Liver (tissue), 9 donors: ENCODE results near the gene PIANP. TPM values are rescaled to one million over a fixed set of nuclear protein-coding genes. Genes with fewer than 3 reads are reported as not detected.

Source experiments
- DNase-seq: peaks from one replicate; pipeline ENCODE4 v3.0.0-alpha.2; 2017; ENCODE audit warnings: low spot score
- H3K27ac ChIP-seq, 2 donors: one replicate each; pipeline ENCODE4 v1.7.0; 2013; ENCODE audit warnings: inconsistent platforms in 2 of 2, low read length in 2 of 2, control low read depth in 1 of 2, low read depth in 1 of 2, mild to moderate bottlenecking in 1 of 2
- H3K27me3 ChIP-seq, 4 donors: one replicate each; pipeline versions ENCODE4 v1.6.1 to v1.7.0; 2013; ENCODE audit warnings: low read length in 3 of 4, inconsistent platforms in 1 of 4, mild to moderate bottlenecking in 1 of 4, moderate library complexity in 1 of 4; ENCODE audit not compliant: control insufficient read depth in 4 of 4, insufficient read depth in 4 of 4
- H3K36me3 ChIP-seq, 4 donors: one replicate each; pipeline versions ENCODE4 v1.6.1 to v1.7.0; 2013; ENCODE audit warnings: low read length in 3 of 4, mild to moderate bottlenecking in 3 of 4, low read depth in 1 of 4, moderate library complexity in 1 of 4; ENCODE audit not compliant: control insufficient read depth in 4 of 4, insufficient read depth in 3 of 4
- H3K4me1 ChIP-seq, 4 donors: one replicate each; pipeline versions ENCODE4 v1.6.1 to v1.7.0; 2013; ENCODE audit warnings: low read length in 3 of 4, mild to moderate bottlenecking in 3 of 4, moderate library complexity in 1 of 4; ENCODE audit not compliant: control insufficient read depth in 4 of 4, insufficient read depth in 4 of 4
- H3K4me3 ChIP-seq, 3 donors: one replicate each; pipeline versions ENCODE4 v1.6.1 to v1.7.0; 2013; ENCODE audit warnings: low read length in 3 of 3, control low read depth in 1 of 3, low read depth in 1 of 3, mild to moderate bottlenecking in 1 of 3
- H3K9ac ChIP-seq, 2 donors: one replicate each; pipeline ENCODE4 v1.7.0; 2013; ENCODE audit warnings: low read length in 2 of 2, mild to moderate bottlenecking in 2 of 2, moderate library complexity in 2 of 2, control low read depth in 1 of 2, low read depth in 1 of 2
- H3K9me3 ChIP-seq, 4 donors: one replicate each; pipeline versions ENCODE4 v1.6.1 to v1.7.0; 2013; ENCODE audit warnings: low read length in 3 of 4; ENCODE audit not compliant: control insufficient read depth in 4 of 4
- EGR1 ChIP-seq, 2 donors: IDR thresholded peaks; 2 replicates each; pipeline ENCODE4 v1.6.1; 2016 to 2018; ENCODE audit warnings: antibody characterized with exemption in 2 of 2, low read depth in 2 of 2
- FOXA1 ChIP-seq: IDR thresholded peaks from 2 replicates; pipeline ENCODE4 v1.6.1; 2016; ENCODE audit warnings: antibody characterized with exemption
- FOXA2 ChIP-seq: IDR thresholded peaks from 2 replicates; pipeline ENCODE4 v1.6.1; 2016; ENCODE audit warnings: antibody characterized with exemption
- GABPA ChIP-seq, 2 donors: IDR thresholded peaks in 1 of 2; conservative IDR thresholded peaks in 1 of 2; 2 replicates each; pipeline ENCODE4 v1.6.1; 2016; ENCODE audit warnings: antibody characterized with exemption in 2 of 2, mild to moderate bottlenecking in 1 of 2, moderate library complexity in 1 of 2
- HNF4A ChIP-seq, 2 donors: conservative IDR thresholded peaks; 2 replicates each; pipeline ENCODE4 v1.6.1; 2016; ENCODE audit warnings: antibody characterized with exemption in 2 of 2, mild to moderate bottlenecking in 2 of 2
- HNF4G ChIP-seq: IDR thresholded peaks from 2 replicates; pipeline ENCODE4 v1.6.1; 2016; ENCODE audit warnings: antibody characterized with exemption
- JUND ChIP-seq, 2 donors: IDR thresholded peaks; 2 replicates each; pipeline ENCODE4 v1.6.1; 2016; ENCODE audit warnings: antibody characterized with exemption in 2 of 2
- NR2F2 ChIP-seq: IDR thresholded peaks from 2 replicates; pipeline ENCODE4 v1.6.1; 2016; ENCODE audit warnings: antibody characterized with exemption
- RAD21 ChIP-seq, 2 donors: IDR thresholded peaks; 2 replicates each; pipeline ENCODE4 v1.6.1; 2016; ENCODE audit warnings: antibody characterized with exemption in 2 of 2, mild to moderate bottlenecking in 2 of 2
- RXRA ChIP-seq, 2 donors: IDR thresholded peaks; 2 replicates each; pipeline ENCODE4 v1.6.1; 2017 to 2018; ENCODE audit warnings: antibody characterized with exemption in 2 of 2, mild to moderate bottlenecking in 1 of 2
- SP1 ChIP-seq: IDR thresholded peaks from 2 replicates; pipeline ENCODE4 v1.6.1; 2018; ENCODE audit warnings: antibody characterized with exemption, mild to moderate bottlenecking
- TAF1 ChIP-seq: conservative IDR thresholded peaks from 2 replicates; pipeline ENCODE4 v1.6.1; 2016; ENCODE audit warnings: antibody characterized with exemption, mild to moderate bottlenecking
- YY1 ChIP-seq: IDR thresholded peaks from 2 replicates; pipeline ENCODE4 v1.6.1; 2016; ENCODE audit warnings: antibody characterized with exemption, mild to moderate bottlenecking
- WGBS: extraction: QIAGEN DNeasy Blood & Tissue Kit; methylation state at CpG from one replicate; pipeline ENCODE4 v1.1.7; 2013; 5-methylcytosine and 5-hydroxymethylcytosine counted together
- polyA plus RNA-seq, 2 donors: library from polyadenylated mRNA; stranded (reverse) in 1 of 2; unstranded in 1 of 2; fragments of 200-250 nt in 1 of 2; fragments of >200 nt in 1 of 2; fragmentation: Nextera tagmentation in 1 of 2; extraction: Ambion mirVana in 1 of 2; gene quantifications; one replicate each; pipeline versions ENCODE4 v1.2.1 to v1.2.3, GENCODE V29; 2013 to 2015
- total RNA-seq, 2 donors: library from RNA; depleted of rRNA; stranded (reverse); fragments of >200 nt; gene quantifications; one replicate each; pipeline ENCODE4 v1.2.3, GENCODE V29; 2014
- TF ChIP-seq, protein P1 (sequence below): fragments of 150-350 bp; IDR thresholded peaks from 2 replicates; pipeline ENCODE4 v1.5.1; 2017; ENCODE audit warnings: improper control_type of control experiment, low read depth, low read length; ENCODE audit not compliant: missing input control
- TF ChIP-seq, protein P2 (sequence below): IDR thresholded peaks from 2 replicates; pipeline ENCODE4 v1.6.1; 2016; ENCODE audit warnings: antibody characterized with exemption
- TF ChIP-seq, protein P3 (sequence below): IDR thresholded peaks from 2 replicates; pipeline ENCODE4 v1.6.1; 2016; ENCODE audit warnings: antibody characterized with exemption, mild to moderate bottlenecking
- TF ChIP-seq, protein P4 (sequence below): IDR thresholded peaks from 2 replicates; pipeline ENCODE4 v1.6.1; 2016; ENCODE audit warnings: antibody characterized with exemption
- TF ChIP-seq, protein P5 (sequence below): IDR thresholded peaks from 2 replicates; pipeline ENCODE4 v1.6.1; 2016; ENCODE audit warnings: antibody characterized with exemption
- donor health status: healthy.
- donor health status: healthy.
- donor health status: healthy.
- donor health status: healthy.
- donor health status: healthy.

PIANP gene
- total and polyA plus RNA-seq, 4 donors: 0.03 TPM; not detected in 3

- no peak for TF ChIP-seq HNF4A (conservative IDR thresholded peaks at IDR 0.05)
- TF ChIP-seq HNF4G: no peak
- TF ChIP-seq YY1: no peak
- no peak for TF ChIP-seq SP1
- no peak for TF ChIP-seq FOXA2
- TF ChIP-seq RAD21 (IDR thresholded peaks at IDR 0.05): no peak
- TF ChIP-seq, protein P1, sequence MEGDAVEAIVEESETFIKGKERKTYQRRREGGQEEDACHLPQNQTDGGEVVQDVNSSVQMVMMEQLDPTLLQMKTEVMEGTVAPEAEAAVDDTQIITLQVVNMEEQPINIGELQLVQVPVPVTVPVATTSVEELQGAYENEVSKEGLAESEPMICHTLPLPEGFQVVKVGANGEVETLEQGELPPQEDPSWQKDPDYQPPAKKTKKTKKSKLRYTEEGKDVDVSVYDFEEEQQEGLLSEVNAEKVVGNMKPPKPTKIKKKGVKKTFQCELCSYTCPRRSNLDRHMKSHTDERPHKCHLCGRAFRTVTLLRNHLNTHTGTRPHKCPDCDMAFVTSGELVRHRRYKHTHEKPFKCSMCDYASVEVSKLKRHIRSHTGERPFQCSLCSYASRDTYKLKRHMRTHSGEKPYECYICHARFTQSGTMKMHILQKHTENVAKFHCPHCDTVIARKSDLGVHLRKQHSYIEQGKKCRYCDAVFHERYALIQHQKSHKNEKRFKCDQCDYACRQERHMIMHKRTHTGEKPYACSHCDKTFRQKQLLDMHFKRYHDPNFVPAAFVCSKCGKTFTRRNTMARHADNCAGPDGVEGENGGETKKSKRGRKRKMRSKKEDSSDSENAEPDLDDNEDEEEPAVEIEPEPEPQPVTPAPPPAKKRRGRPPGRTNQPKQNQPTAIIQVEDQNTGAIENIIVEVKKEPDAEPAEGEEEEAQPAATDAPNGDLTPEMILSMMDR: no peak
- TF ChIP-seq FOXA1: no peak
- no peak for TF ChIP-seq TAF1
- TF ChIP-seq, protein P2, sequence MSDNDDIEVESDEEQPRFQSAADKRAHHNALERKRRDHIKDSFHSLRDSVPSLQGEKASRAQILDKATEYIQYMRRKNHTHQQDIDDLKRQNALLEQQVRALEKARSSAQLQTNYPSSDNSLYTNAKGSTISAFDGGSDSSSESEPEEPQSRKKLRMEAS: no peak
- TF ChIP-seq NR2F2: no peak
- no peak for TF ChIP-seq RXRA (IDR thresholded peaks at IDR 0.05)
- TF ChIP-seq, protein P3, sequence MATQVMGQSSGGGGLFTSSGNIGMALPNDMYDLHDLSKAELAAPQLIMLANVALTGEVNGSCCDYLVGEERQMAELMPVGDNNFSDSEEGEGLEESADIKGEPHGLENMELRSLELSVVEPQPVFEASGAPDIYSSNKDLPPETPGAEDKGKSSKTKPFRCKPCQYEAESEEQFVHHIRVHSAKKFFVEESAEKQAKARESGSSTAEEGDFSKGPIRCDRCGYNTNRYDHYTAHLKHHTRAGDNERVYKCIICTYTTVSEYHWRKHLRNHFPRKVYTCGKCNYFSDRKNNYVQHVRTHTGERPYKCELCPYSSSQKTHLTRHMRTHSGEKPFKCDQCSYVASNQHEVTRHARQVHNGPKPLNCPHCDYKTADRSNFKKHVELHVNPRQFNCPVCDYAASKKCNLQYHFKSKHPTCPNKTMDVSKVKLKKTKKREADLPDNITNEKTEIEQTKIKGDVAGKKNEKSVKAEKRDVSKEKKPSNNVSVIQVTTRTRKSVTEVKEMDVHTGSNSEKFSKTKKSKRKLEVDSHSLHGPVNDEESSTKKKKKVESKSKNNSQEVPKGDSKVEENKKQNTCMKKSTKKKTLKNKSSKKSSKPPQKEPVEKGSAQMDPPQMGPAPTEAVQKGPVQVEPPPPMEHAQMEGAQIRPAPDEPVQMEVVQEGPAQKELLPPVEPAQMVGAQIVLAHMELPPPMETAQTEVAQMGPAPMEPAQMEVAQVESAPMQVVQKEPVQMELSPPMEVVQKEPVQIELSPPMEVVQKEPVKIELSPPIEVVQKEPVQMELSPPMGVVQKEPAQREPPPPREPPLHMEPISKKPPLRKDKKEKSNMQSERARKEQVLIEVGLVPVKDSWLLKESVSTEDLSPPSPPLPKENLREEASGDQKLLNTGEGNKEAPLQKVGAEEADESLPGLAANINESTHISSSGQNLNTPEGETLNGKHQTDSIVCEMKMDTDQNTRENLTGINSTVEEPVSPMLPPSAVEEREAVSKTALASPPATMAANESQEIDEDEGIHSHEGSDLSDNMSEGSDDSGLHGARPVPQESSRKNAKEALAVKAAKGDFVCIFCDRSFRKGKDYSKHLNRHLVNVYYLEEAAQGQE: no peak
- TF ChIP-seq GABPA (IDR thresholded peaks at IDR 0.05 in 1 of 2, conservative IDR thresholded peaks at IDR 0.05 in 1 of 2): no peak
- TF ChIP-seq EGR1 (IDR thresholded peaks at IDR 0.05; ENCODE audit: low read depth in 2 of 2): no peak
- TF ChIP-seq, protein P4, sequence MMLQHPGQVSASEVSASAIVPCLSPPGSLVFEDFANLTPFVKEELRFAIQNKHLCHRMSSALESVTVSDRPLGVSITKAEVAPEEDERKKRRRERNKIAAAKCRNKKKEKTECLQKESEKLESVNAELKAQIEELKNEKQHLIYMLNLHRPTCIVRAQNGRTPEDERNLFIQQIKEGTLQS: no peak
- TF ChIP-seq, protein P5, sequence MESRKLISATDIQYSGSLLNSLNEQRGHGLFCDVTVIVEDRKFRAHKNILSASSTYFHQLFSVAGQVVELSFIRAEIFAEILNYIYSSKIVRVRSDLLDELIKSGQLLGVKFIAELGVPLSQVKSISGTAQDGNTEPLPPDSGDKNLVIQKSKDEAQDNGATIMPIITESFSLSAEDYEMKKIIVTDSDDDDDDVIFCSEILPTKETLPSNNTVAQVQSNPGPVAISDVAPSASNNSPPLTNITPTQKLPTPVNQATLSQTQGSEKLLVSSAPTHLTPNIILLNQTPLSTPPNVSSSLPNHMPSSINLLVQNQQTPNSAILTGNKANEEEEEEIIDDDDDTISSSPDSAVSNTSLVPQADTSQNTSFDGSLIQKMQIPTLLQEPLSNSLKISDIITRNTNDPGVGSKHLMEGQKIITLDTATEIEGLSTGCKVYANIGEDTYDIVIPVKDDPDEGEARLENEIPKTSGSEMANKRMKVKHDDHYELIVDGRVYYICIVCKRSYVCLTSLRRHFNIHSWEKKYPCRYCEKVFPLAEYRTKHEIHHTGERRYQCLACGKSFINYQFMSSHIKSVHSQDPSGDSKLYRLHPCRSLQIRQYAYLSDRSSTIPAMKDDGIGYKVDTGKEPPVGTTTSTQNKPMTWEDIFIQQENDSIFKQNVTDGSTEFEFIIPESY: no peak
- TF ChIP-seq JUND (IDR thresholded peaks at IDR 0.05): no peak
- H3K36me3 ChIP-seq: no peaks in the 10 kb centered on the region
- H3K9ac ChIP-seq: no peak overlapping the region
- H3K9me3 ChIP-seq: no peaks in the 10 kb centered on the region
- no peak for DNase-seq
- peaks cover 3 to 10% (median 5%) of the 10 kb centered on the region in 4 donors for H3K4me1 ChIP-seq
- peaks cover 3 to 27% (median 9%) of the 10 kb centered on the region in 4 donors for H3K27me3 ChIP-seq
- 11% methylated on average over 10 of the region's 10 CpGs for WGBS
- H3K27ac ChIP-seq: no peak overlapping the region
- no peak overlapping the region for H3K4me3 ChIP-seq
These were observed 3.0 kb upstream of the PIANP start for GRCh38 chr12:6703631-6704030.
